Stimulated activated CD8-positive, alpha-beta memory T cell treated with anti-CD3 and anti-CD28 coated beads, Interleukin-7, amount 100 ng/mL, for 4 hours (primary cell): Measurements from ENCODE around the gene FAT2.

Experiments used
- DNase-seq, 2 donors: peaks; one replicate each; pipeline ENCODE4 v3.0.0-alpha.2; 2020; ENCODE audit warnings: low read depth in 2 of 2

Gene FAT2, protein sequence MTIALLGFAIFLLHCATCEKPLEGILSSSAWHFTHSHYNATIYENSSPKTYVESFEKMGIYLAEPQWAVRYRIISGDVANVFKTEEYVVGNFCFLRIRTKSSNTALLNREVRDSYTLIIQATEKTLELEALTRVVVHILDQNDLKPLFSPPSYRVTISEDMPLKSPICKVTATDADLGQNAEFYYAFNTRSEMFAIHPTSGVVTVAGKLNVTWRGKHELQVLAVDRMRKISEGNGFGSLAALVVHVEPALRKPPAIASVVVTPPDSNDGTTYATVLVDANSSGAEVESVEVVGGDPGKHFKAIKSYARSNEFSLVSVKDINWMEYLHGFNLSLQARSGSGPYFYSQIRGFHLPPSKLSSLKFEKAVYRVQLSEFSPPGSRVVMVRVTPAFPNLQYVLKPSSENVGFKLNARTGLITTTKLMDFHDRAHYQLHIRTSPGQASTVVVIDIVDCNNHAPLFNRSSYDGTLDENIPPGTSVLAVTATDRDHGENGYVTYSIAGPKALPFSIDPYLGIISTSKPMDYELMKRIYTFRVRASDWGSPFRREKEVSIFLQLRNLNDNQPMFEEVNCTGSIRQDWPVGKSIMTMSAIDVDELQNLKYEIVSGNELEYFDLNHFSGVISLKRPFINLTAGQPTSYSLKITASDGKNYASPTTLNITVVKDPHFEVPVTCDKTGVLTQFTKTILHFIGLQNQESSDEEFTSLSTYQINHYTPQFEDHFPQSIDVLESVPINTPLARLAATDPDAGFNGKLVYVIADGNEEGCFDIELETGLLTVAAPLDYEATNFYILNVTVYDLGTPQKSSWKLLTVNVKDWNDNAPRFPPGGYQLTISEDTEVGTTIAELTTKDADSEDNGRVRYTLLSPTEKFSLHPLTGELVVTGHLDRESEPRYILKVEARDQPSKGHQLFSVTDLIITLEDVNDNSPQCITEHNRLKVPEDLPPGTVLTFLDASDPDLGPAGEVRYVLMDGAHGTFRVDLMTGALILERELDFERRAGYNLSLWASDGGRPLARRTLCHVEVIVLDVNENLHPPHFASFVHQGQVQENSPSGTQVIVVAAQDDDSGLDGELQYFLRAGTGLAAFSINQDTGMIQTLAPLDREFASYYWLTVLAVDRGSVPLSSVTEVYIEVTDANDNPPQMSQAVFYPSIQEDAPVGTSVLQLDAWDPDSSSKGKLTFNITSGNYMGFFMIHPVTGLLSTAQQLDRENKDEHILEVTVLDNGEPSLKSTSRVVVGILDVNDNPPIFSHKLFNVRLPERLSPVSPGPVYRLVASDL (N-terminal part only)

DNA sequence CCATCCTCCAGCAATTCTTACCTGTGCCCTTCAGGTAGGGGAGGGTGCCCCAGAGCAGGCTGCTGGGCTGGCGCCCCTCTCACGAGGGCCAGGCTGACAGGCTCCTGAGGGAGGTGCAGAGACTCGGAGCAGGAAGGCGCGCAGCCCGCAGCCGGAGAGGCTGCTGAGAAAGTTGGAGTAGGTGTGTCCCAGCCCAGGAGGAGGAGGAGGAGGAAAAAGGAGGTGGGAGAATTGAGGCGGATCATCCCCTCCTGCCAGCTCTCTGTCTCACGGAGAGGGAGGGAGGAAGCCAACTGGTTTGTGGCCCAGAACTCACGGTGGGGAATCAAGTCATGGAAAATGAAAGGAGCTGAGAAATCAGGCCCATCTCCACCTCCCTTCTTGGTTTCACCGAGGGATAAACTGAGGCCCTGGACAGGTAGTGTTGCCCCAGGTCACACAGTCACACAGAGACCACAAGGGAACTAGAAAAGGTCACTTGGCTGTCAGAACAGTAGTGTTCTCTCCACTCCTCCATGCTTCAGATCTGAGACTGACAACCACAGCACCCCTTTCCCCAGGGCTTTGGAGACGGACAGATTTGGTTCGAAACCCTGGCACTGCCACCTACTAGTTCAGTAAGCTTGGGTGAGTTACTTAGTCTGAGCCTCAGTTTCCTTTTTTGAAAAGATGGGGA lies at the start of gene FAT2:
TSS of gene FAT2 (minus strand) at position 188 of the 676 bp plus-strand sequence. CDS start 22,400 bp downstream, outside the sequence.
- no peak for DNase-seq

DNA sequence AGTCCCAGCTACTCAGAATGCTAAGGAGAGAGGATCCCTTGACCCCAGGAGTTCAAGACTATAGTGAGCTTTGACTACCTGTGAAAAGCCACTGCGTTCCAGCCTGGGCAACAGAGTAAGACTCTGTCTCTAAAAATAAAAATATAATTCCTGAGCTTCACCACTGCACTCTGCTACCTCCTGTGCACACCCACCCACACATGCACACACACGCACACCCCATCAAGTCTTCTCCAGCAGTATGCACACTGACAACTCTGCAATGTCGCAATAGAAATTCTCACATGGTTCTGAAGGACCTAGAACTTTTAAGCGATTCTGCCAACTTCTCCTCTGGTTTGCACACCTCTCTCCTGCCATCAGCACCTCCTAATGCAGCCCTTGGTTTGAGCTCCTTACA lies 47.5 kb upstream of the FAT2 start:
- DNase-seq = no peak

DNA sequence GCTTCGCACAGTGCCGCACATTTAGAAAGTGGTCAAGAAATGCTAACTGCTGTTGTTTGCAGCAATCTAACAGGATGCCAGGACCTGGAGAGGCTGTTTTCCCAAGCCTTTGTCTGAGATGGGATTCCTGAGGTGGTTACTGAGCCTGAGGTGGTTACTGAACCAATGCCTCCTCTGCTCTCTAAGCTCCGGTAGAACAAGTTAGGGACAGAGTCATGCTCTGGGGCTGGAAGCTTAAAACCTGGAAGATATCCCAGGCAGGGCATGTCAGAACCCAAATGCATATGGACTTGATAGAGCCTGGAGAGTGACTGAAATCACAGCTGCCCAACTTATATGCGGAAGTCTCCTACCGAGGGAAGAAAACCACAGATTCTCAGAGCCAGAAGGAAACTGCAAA lies 46.5 kb upstream of the FAT2 start:
- DNase-seq = no peak

DNA sequence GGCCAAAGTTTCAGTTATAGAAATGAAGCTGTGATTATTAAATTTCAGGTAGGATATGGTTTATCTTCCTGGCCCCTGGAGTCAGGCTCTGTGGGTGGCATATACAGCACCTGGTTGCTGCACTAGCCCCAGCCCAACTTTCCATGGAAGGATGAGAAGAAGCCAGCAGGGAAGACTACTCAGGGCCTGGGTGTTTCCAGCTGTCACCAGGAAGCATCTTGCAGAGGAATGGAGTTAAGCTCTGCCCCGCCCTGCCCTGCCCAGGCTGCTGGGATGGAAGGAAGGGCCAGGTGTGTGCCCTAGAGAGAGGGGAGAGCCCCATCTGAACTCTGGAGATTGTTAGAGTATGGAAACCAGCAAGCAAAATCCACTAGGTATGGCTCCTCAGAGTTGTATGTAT lies 42.8 kb upstream of the FAT2 start:
- DNase-seq = no peak

DNA sequence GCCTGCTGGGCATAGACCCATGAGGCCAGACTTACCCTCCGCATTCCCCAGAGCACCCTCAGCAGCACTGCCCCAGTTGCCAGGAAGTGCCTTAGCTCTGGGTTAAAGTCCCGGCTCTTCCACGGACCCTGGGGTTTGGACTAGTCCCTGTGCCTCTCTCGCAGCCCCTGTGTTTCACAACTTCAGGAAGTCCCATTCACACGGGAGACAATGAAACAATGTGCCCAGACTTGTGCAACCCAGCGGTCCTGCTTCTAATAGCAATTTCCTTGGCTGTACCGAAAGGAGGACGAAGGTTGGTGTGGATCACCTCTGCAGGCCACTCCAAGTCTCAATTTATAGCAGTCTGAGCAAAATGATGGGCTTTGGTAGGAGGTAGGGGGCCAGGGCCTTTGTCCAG lies 41.8 kb upstream of the FAT2 start:
- no peak for DNase-seq

DNA sequence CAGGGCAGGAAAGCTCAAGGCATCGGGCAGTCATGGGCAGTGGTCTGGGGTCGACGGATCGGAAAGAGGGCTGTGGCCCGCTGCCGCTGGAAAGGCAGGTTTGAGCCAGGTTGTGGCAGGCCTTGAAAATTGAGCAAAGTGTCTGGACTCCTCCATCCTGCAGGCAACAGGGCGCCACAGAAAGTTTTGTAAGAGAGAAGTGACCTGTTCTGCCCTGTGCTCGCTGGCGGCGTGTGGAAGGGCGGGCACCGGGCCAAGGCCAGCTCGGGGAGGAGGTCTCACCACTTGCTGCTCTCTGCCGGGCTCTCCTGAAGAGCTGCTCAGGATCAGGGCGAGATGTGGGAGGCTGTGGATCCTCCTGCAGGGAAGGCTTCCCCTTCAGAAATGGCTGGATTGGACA lies 41.4 kb upstream of the FAT2 start:
- no peak for DNase-seq

DNA sequence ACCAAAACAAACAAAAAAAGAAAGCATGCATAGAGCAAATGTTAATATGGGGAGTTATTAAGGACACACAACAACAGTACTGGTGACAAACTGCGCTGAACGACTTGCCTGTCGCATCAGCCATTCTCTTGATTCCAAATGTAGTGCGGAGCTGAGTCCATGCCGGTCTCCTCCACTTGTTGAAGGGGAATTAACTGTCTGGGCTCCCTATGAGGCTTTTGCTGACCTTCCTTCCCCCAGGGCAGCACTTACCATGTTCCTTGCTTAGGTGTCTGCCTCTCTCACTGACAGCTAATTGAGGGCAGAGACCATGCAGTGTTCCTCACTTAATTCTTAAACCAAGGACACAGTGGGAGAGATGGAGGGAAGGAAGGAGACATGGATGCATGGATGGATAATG lies 40.8 kb upstream of the FAT2 start:
- no peak for DNase-seq

DNA sequence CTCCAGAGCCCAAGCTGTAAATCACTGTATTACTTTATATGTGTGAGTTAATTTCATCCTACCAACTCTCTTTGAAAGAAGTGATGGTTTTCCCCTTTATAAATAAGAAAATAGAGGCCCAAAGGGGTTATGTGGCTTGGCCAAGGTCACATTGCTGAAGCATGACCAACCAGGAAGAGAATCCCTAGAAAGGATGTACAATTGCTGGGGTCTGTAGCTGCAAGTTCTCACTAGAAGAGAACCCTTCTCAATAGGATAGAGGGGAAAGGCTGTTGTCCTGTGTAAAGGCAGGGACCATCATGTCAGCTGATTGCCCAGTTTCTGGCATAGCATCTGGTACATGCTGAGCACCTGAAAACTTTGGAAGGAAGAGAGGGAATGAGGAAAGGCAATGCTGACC lies 39.0 kb upstream of the FAT2 start:
- no peak for DNase-seq

DNA sequence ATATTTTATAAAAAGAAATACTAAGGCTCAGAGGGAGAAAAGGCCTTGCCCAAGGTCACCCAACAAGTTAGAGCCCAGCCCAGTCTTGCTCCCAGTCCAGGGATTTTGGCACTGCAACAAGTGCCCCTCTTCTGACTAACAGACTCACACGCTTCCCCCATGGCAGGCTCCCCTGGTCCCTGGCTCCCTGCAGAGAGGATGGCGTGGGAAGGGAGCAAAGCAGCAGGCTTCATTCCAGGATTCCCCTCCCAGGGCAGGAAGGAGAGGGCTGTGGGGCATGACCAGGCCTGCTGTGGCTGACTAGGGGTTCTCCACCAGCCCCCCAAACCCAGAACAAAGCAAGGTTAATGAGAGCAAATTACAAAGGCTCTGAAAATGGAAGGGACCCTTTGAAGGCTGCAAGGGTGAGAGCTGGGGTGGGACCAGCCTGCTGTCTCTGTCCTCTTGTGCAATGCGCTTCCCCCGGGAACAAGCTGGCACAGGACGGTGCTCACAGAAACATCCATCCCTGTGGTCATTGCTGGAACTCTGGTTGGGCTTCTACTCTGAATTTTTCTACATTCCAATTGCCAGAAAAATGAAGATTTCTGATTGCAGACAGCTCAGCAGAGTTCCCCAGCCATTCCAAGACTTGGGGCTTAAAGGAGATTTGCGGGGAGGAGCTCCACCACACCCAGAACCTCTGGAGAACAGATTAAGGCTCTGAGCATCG lies 37.1 kb upstream of the FAT2 start:
- DNase-seq = no peak

DNA sequence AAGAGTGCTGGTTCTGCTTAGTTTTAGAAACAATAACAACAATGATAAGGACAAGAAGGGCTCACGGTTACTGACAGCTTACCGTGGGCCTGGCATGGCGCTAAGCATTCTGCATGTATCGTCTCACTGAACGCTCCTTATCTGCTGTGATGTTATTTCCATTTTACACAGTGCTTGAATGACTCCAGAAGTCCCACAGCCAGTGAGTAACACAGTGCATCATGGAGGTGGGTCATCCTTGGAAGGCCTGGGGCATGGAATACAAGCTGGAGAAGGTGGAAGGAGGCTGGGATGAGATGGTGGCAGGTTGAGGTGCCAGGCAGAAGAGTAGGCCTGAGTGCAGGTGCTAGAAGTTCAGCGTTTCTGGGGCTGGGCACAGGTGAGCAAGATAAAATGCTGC lies 36.5 kb upstream of the FAT2 start:
- no peak for DNase-seq

DNA sequence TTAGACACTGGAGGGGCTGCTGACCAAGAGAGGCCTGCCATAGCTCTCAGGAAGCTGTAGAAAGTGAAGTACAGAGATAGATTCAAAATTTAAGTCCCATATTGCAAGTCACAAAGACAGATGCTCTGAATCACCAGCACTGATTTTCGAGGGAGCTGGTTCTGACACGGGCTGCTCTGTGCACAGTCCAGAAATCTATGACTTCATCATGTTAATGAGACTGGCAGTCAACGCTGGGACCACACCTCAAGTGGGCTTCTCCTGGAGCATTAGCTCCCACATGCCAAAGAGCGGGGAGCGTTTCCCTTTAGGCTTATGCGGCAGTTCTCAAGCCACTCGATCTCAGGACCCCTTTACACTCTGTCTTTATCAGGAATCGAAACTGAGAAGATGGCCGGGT lies 34.2 kb upstream of the FAT2 start:
- no peak for DNase-seq

DNA sequence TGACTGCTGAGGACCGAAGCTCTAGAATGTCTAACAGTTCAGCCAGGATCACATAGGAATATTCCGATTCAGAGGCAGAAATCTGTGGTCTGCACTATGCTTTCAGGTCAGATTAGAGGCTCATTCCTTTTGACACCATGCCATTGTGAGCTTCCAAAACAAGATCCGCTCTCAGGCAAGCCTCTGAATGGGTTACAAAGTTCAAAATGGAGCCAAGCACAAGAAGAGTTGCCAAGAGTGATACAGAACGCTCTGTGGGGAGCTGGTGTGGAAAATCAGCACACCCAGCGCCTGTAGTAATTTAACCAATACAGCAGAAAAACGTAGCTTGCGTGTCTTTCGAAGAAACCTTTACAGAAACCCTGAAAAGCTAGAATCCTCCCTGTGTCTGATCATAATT lies 33.3 kb upstream of the FAT2 start:
- DNase-seq = no peak

DNA sequence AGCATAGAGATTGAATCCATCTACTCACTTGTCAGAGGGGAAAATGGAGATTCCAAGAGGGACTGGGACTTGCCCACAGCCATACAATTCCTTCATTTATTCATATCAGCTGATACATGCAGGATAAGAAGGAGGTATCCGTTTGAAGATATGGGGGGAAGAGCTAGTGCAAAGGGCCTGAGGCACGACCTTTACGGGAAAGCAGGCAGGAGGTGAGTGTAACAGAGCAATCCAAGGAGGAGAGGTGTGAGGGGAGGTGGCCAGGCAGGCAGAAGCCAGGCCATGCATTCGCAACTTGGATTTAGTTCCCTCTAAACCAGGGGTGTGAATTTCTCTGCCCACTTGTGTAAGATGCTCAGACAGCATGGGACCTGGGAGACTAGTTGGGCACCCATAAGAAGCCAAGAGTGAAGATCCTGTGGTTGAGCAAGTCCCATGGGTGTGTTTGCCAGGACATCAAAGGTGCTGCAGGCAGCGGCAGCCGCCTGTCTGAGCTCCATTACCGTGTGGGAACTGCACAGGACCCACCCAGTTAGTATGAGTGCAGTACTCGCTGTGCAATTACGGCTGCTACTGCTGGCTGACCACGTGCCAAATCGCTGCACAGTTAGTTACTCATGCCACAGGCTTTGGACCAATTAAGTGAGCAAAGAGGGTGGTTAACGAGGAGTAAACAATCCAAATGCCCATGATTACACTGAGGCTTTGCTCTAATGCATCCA lies 31.4 kb upstream of the FAT2 start:
- no peak for DNase-seq

DNA sequence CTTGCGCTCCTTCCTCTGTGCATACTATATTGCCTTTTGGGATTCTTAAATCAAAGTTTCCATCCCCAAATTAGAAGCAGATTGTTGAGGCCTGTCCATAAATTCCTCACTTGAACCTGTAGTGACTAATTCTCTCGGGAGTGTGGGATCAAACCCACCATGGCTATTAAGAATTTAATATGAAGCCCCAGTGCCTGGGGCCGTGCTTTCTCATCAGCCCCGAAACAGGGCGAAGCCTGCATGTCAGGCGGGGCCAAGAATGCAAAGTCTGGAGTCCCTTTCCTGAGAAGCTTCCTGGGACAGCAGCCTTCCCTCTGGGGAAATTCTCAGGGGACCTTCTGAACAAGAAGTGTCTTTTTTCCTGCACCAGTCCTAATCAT lies 29.3 kb upstream of the FAT2 start:
- DNase-seq = no peak

DNA sequence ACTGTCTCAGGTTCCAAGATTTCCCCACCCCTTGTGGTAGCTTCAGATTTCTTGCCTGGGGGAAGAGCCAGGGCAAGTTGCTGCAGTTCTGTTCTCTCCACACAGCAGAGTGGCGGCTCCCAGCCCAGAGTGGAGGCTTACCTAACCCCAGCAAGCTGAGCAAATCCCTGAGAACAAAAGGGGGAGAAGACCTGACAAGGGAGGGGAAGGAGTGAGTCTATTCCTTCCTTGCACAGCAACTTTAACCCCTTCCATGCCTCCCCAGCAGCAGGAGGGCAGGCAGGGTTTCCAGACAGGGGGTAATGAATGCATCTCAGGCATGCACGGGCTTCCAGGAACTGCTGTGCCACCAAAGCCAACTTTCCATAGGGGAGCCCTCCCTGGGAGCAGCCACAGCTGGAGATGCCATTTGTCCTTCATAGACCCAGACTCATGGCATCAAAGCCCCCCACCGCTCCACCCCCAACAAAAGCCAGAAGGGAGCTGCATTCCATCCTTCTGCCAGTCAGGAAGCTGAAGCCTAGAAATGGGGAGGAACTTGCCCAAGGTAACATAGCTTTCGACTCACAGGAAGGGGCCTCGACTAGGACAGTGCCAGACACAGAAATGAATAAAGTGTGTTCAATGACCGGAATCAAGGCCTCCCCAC lies 28.8 kb upstream of the FAT2 start:
- no peak for DNase-seq

DNA sequence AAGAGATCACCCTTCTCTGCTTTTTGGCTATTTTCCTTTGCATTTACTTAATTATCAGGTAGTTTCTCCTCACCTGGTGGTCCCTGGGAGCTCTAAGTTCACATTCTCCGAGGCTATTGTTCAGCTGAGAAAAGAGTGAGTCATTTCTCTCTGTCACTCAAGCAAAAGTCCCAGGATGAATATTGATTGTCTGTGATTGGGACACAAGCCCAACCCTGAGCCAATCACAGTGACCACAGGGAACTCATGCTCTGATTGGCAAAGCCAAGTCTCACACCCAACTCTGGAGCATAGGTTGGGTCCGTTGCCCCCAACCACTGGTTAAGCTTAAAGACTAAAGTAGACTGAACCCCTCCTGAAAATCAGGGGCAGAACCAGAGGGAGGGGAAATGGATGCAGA lies 27.8 kb upstream of the FAT2 start:
- no peak for DNase-seq

DNA sequence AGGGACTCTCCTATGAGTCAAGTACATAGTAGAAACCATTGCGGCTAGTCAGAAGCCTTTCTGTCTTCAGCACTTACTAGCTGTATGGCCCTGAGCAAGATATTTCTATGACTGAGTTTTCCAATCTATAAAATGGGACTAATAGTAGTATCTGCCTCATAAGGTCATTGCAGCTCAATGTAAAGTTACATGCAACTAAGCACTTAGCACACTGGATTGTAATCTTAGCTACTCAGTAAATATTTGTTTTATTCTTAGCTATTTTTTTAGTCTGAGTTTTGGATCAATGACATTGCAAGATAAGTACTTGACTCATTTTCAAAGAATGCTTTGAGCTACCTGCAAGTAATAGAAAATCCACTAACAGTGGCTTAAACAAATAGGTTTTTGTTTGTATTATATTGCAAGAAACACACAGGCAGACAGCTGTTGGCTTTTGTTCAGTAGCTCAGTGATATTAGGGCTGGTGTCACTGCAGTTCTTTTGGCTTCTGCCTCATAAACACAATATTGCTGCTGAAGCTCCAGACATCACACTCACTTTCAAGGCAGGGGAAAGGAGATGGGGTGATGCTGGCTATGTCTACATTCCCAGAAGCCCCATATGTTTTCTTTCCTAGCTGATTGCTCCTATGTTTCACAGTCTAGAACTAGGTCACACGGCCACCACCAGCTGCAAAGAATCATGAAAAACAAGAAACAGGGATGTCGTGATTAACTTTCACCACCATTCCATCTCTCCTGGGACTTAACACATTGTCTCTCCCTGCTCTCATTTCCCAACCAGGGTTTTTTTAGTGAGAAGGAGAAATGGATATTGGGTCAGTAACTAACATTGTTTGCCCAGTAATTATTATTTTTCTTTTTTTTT lies 26.9 kb upstream of the FAT2 start:
- DNase-seq = no peak

DNA sequence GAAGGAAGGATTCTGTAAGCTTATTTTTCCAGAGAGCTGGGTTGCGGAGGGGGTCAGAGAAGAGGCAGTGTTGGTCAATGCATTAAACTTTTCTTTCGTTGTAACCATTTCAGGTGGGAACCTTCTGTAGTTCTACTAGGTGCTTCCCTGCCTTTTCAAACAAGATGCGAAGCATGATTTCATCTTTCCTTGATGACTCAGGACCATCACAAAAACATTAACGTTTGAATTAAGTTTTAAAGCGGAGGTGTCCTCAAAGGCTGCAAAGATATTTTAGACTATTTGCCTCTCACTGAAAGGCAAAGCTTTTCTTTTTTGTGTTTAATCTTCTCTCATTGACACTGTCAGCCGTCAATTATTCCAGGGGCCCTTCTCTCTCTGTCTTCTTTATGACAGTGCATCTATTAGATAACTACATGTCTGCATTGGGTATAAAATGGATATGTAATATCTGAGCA lies 26.3 kb upstream of the FAT2 start:
- DNase-seq = no peak

DNA sequence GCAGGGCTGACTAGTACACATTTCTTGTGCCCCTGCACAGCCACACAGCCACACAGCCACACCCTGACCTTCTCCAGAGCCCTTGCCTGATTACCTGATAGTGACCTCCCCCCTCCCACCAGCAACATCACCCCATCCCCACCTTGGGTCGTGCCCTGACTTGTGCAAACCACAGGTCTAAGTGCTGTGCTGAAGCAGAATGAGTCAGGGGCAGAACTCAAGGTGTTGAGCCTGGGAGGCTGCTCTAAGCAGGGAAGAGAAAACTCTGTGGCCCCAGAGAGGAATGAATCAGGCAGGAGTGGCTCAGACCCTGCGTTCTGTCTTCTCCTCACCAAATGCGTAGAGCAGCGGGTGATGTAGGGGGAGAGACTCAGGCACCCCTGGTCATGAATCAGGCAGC lies 24.3 kb upstream of the FAT2 start:
- DNase-seq = no peak
